PC-3 (cell line): ENCODE results near the gene TBX1.

Source experiments
- CTCF ChIP-seq: fragments of 300-600 bp; sonication (generic); conservative IDR thresholded peaks from 2 replicates; pipeline ENCODE4 v1.5.1; 2017; ENCODE audit warnings: antibody characterized with exemption, low read depth, mild to moderate bottlenecking, low read length
- EZH2 ChIP-seq: fragments of 300-600 bp; sonication (generic); IDR thresholded peaks from one replicate; pipeline ENCODE4 v1.6.1; 2017; ENCODE audit warnings: antibody characterized with exemption, mild to moderate bottlenecking, low read length; ENCODE audit not compliant: unreplicated experiment

DNA sequence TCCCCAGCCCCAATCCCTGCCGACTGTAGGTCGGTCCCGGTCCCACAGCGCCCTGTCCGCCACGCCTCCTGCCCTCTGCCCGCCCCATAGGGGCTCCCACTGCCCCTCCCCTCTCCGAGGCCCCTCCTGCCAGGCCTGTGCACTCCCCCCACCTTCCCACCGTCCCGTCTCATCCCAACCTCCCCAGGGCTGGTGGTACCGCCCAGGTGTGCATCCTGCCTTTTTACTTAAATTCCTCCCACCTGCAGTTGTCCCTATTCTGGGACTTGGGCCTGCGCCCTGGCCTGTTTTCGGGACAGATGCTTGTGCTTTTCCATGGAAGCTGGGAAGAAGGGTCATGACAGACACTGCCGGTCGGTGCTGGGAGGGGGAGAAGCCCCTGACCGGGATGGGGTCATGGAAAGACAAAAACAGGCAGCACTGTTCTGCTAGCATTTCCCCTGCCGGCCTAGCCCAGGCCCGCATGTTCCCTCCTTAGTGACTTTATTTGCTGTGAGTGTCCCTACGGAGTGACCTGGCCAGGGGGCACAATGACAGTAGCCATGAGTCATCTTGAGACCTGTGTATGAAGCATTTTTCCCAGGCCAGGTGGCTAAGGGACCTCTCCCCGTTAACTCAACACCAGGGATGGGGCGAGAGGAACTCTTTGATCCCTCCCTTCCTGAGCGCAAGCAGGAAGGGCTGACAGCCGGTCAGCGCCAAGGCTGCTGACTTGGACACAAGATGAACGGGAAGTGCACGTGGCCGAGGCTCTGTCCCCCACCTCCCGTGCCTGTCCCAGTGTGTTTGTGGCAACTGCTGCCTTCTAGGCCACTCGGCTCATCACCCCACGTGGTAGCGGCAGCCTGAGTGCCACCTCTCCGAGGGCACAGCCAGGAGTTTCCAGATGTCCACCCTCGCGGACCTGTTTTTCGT lies 7.1 kb downstream of the TBX1 start:
- TF ChIP-seq CTCF, result no peak
- TF ChIP-seq EZH2, result no peak
